IMR-90 (cell line): ENCODE measurements around the gene AFF2. TPM values are rescaled to one million over a fixed set of nuclear protein-coding genes. Genes with fewer than 3 reads are reported as not detected.

Experiments
- ATAC-seq: fragments of 200-7000 bp; cut with Tn5 transposase; 2 replicates; pipeline ENCODE4 v1.9.1; 2020; ENCODE audit warnings: low read depth, mild to moderate bottlenecking, moderate library complexity
- BruUV-seq: library from RNA; stranded (reverse); fragments of 400-500 nt; replicated peaks from 2 replicates; lab custom pipeline; 2021; lab: Mats Ljungman, UMichigan
- CTCF ChIA-PET: fragments of 300-600 bp; formaldehyde crosslinking; extraction: SDS; loops from one replicate; lab custom pipeline; 2021; ENCODE audit warnings: antibody characterized with exemption; lab: Yijun Ruan, JAX
- POLR2A ChIA-PET: fragments of 300-600 bp; sonication (Branson Sonifier 250); formaldehyde crosslinking; loops from one replicate; lab custom pipeline; 2022; ENCODE audit warnings: antibody characterized with exemption; ENCODE audit not compliant: unreplicated experiment; lab: Charles Lee
- DNase-seq: peaks from one replicate; pipeline ENCODE4 v3.0.0; 2013
- H2AFZ ChIP-seq: replicated peaks from 2 replicates; pipeline ENCODE3; 2013; ENCODE audit warnings: low read length, mild to moderate bottlenecking; ENCODE audit not compliant: poor library complexity
- H2AK5ac ChIP-seq: 2 replicates; pipeline ENCODE4 v1.6.1; 2013; ENCODE audit warnings: low read depth, low read length, inconsistent platforms
- H2AK9ac ChIP-seq: replicated peaks from 2 replicates; pipeline ENCODE3; 2013; ENCODE audit warnings: mild to moderate bottlenecking, low read depth, low read length, moderate library complexity; ENCODE audit not compliant: poor library complexity
- H2BK120ac ChIP-seq: 2 replicates; pipeline ENCODE4 v1.6.1; 2013; ENCODE audit warnings: low read depth, low read length, inconsistent platforms
- H2BK15ac ChIP-seq: 3 replicates; pipeline ENCODE4 v1.6.1; 2013; ENCODE audit warnings: low read depth, low read length, inconsistent platforms
- H2BK20ac ChIP-seq: 2 replicates; pipeline ENCODE4 v1.6.1; 2013; ENCODE audit warnings: low read depth, mild to moderate bottlenecking, inconsistent platforms, low read length, moderate library complexity
- H2BK5ac ChIP-seq: 2 replicates; pipeline ENCODE4 v1.6.1; 2013; ENCODE audit warnings: mild to moderate bottlenecking, low read depth, low read length, inconsistent platforms; ENCODE audit not compliant: poor library complexity, severe bottlenecking
- H3K14ac ChIP-seq: replicated peaks from 2 replicates; pipeline ENCODE4 v1.6.1; 2013; ENCODE audit warnings: low read depth, low read length, inconsistent platforms
- H3K18ac ChIP-seq: 2 replicates; pipeline ENCODE4 v1.6.1; 2013; ENCODE audit warnings: low read depth, low read length, control low read depth
- H3K23ac ChIP-seq: 2 replicates; pipeline ENCODE4 v1.6.1; 2013; ENCODE audit warnings: low read depth, low read length, inconsistent platforms
- H3K27ac ChIP-seq: 2 replicates; pipeline ENCODE4 v1.5.1; 2013; ENCODE audit warnings: mild to moderate bottlenecking, control low read depth, low read length; ENCODE audit not compliant: insufficient read depth
- H3K27me3 ChIP-seq: 2 replicates; pipeline ENCODE4 v1.6.1; 2013; ENCODE audit warnings: low read length; ENCODE audit not compliant: control insufficient read depth, insufficient read depth
- H3K36me3 ChIP-seq: 2 replicates; pipeline ENCODE4 v1.6.1; 2013; ENCODE audit warnings: low read length, mixed read lengths; ENCODE audit not compliant: control insufficient read depth, insufficient read depth
- H3K4ac ChIP-seq: 2 replicates; pipeline ENCODE4 v1.6.1; 2013; ENCODE audit warnings: low read depth, low read length, inconsistent platforms
- H3K4me1 ChIP-seq: 2 replicates; pipeline ENCODE4 v1.6.1; 2013; ENCODE audit warnings: low read length, mixed read lengths; ENCODE audit not compliant: control insufficient read depth, insufficient read depth
- H3K4me2 ChIP-seq: 2 replicates; pipeline ENCODE4 v1.6.1; 2013; ENCODE audit warnings: low read depth, mild to moderate bottlenecking, control low read depth, low read length, moderate library complexity
- H3K4me3 ChIP-seq: 2 replicates; pipeline ENCODE4 v1.5.1; 2013; ENCODE audit warnings: low read depth, mild to moderate bottlenecking, control low read depth, low read length, moderate library complexity; ENCODE audit not compliant: insufficient read depth
- H3K56ac ChIP-seq: 2 replicates; pipeline ENCODE4 v1.6.1; 2013; ENCODE audit warnings: low read length, inconsistent platforms; ENCODE audit not compliant: insufficient read depth; ENCODE audit errors: extremely low read depth
- H3K79me1 ChIP-seq, 2 experiments: 2 replicates each; pipeline ENCODE4 v1.6.1; 2013; ENCODE audit warnings: low read length in 2 of 2, inconsistent platforms in 1 of 2, low read depth in 1 of 2
- H3K9ac ChIP-seq: 2 replicates; pipeline ENCODE4 v1.6.1; 2013; ENCODE audit warnings: low read depth, low read length, control low read depth
- H3K9me1 ChIP-seq: 2 replicates; pipeline ENCODE4 v1.6.1; 2013; ENCODE audit warnings: low read length, inconsistent platforms; ENCODE audit not compliant: insufficient read depth
- H3K9me3 ChIP-seq: 2 replicates; pipeline ENCODE4 v1.6.1; 2013; ENCODE audit warnings: low read length; ENCODE audit not compliant: control insufficient read depth, insufficient read depth
- H4K20me1 ChIP-seq: 2 replicates; pipeline ENCODE4 v1.6.1; 2013; ENCODE audit warnings: low read length, inconsistent platforms; ENCODE audit not compliant: insufficient read depth
- H4K5ac ChIP-seq: 2 replicates; pipeline ENCODE4 v1.6.1; 2013; ENCODE audit warnings: mild to moderate bottlenecking, low read depth, low read length, control low read depth
- H4K8ac ChIP-seq, 2 experiments: 2 replicates each; pipeline ENCODE4 v1.6.1; 2013; ENCODE audit warnings: low read depth in 2 of 2, low read length in 2 of 2, control low read depth in 1 of 2, inconsistent platforms in 1 of 2
- H4K91ac ChIP-seq: 2 replicates; pipeline ENCODE4 v1.6.1; 2013; ENCODE audit warnings: low read depth, low read length, inconsistent platforms; ENCODE audit not compliant: insufficient read depth
- BHLHE40 ChIP-seq: fragments of 150-350 bp; IDR thresholded peaks from 2 replicates; pipeline ENCODE4 v1.6.1; 2016; ENCODE audit warnings: mild to moderate bottlenecking, low read depth, low read length
- CHD1 ChIP-seq: IDR thresholded peaks from 2 replicates; pipeline ENCODE4 v1.6.1; 2012; ENCODE audit warnings: low read depth, low read length, improper control_type of control experiment
- CTCF ChIP-seq: conservative IDR thresholded peaks from 2 replicates; pipeline ENCODE4 v1.5.1; 2012; ENCODE audit warnings: mild to moderate bottlenecking, low read depth, low read length, improper control_type of control experiment
- ELK1 ChIP-seq: fragments of 150-350 bp; IDR thresholded peaks from 2 replicates; pipeline ENCODE4 v1.6.1; 2016; ENCODE audit warnings: low read depth, mild to moderate bottlenecking, low read length, moderate library complexity, borderline replicate concordance
- FOS ChIP-seq: fragments of 150-350 bp; IDR thresholded peaks from 2 replicates; pipeline ENCODE4 v1.6.1; 2016; ENCODE audit warnings: low read depth, low read length
- MAFK ChIP-seq: IDR thresholded peaks from 2 replicates; pipeline ENCODE4 v1.6.1; 2012; ENCODE audit warnings: low read depth, low read length, improper control_type of control experiment
- MAZ ChIP-seq: IDR thresholded peaks from 2 replicates; pipeline ENCODE4 v1.6.1; 2012; ENCODE audit warnings: low read depth, mild to moderate bottlenecking, low read length, improper control_type of control experiment, moderate library complexity, borderline replicate concordance
- MXI1 ChIP-seq: IDR thresholded peaks from 2 replicates; pipeline ENCODE4 v1.6.1; 2012; ENCODE audit warnings: low read depth, mild to moderate bottlenecking, low read length, moderate library complexity, borderline replicate concordance
- NFE2L2 ChIP-seq: fragments of 150-350 bp; IDR thresholded peaks from 2 replicates; pipeline ENCODE4 v1.6.1; 2016; ENCODE audit warnings: low read depth, mild to moderate bottlenecking, low read length
- POLR2A ChIP-seq: IDR thresholded peaks from 2 replicates; pipeline ENCODE4 v1.6.1; 2012; ENCODE audit warnings: mild to moderate bottlenecking, low read depth, low read length
- RAD21 ChIP-seq: IDR thresholded peaks from 2 replicates; pipeline ENCODE4 v1.6.1; 2012; ENCODE audit warnings: low read length, improper control_type of control experiment
- RFX5 ChIP-seq: IDR thresholded peaks from 2 replicates; pipeline ENCODE4 v1.8.0; 2012; ENCODE audit warnings: low read depth, mild to moderate bottlenecking, low read length, moderate library complexity
- SMC3 ChIP-seq: fragments of 150-350 bp; IDR thresholded peaks from 2 replicates; pipeline ENCODE4 v1.6.1; 2016; ENCODE audit warnings: low read depth, mild to moderate bottlenecking, antibody characterized with exemption, low read length, moderate library complexity
- USF2 ChIP-seq: fragments of 150-350 bp; IDR thresholded peaks from 2 replicates; pipeline ENCODE4 v1.6.1; 2017; ENCODE audit warnings: mild to moderate bottlenecking, antibody characterized with exemption, low read length, low read depth
- WGBS, 2 experiments: methylation state at CpG; one replicate each; pipeline versions ENCODE4 v1.1.5 to v1.1.7; 2013; ENCODE audit warnings: missing lambda C conversion rate in 2 of 2; ENCODE audit not compliant: insufficient read length in 1 of 2; ENCODE audit errors: extremely low coverage in 2 of 2; 5-methylcytosine and 5-hydroxymethylcytosine counted together
- dilution Hi-C: fragments of 300-500 bp; cut with HindIII; formaldehyde crosslinking; loops from one replicate; pipeline ENCODE4 v1.14.3; 2018; ENCODE audit warnings: low sequenced_read_pairs; ENCODE audit not compliant: unreplicated experiment
- in situ Hi-C: fragments of 300-500 bp; cut with MboI; formaldehyde crosslinking; loops from 3 replicates; pipeline ENCODE4 v1.14.3; 2019; ENCODE audit warnings: low sequenced_read_pairs, inconsistent platforms, mixed read lengths
- intact Hi-C: fragments of 100-400 bp; cut with micrococcal nuclease; formaldehyde crosslinking; loops from 2 replicates; pipeline ENCODE4 v1.10.0; 2022
- polyA plus RNA-seq, 3 experiments: library from polyadenylated mRNA; depleted of rRNA; stranded (reverse); fragments of >200 nt; gene quantifications; 2 replicates each; pipeline ENCODE4 v1.2.3, GENCODE V29; 2012; ENCODE audit warnings: low replicate concordance in 1 of 3
- total RNA-seq: library from RNA; depleted of rRNA; stranded (reverse); fragments of >200 nt; gene quantifications from 2 replicates; pipeline ENCODE4 v1.2.3, GENCODE V29; 2012

AFF2 gene
- total and polyA plus RNA-seq, 2 of the 4 experiments (the other 2 are of a cell fraction) = 0.15 to 0.72 TPM

GRCh38 chrX:149006235-149006634 is 505.8 kb downstream of the AFF2 start:
- no peak overlapping the region for H2BK120ac ChIP-seq
- no peak overlapping the region for H4K8ac ChIP-seq
- no peak overlapping the region for H2AFZ ChIP-seq
- no peak overlapping the region for H3K4me2 ChIP-seq
- H3K18ac ChIP-seq = no peak overlapping the region
- no peak overlapping the region for H3K9ac ChIP-seq
- H3K79me1 ChIP-seq = no peaks in the 10 kb centered on the region
- H4K5ac ChIP-seq = no peak overlapping the region
- no peak overlapping the region for H2BK20ac ChIP-seq
- H3K4me3 ChIP-seq = no peak overlapping the region
- DNase-seq (no peak), ATAC-seq (no peak)
- intact Hi-C loops = no loop called here
- H3K14ac ChIP-seq = no peak overlapping the region
- no peak overlapping the region for H3K23ac ChIP-seq
- H2AK5ac ChIP-seq = no peak overlapping the region
- no peak overlapping the region for H2AK9ac ChIP-seq
- no peaks in the 10 kb centered on the region for H3K4me1 ChIP-seq
- H3K9me3 ChIP-seq = peaks cover 2% of the 10 kb centered on the region; the same call in 1 of the 2 replicates
- CTCF ChIA-PET = no interaction called here
- H4K20me1 ChIP-seq = no peaks in the 10 kb centered on the region
- TF ChIP-seq NFE2L2 (no peak), RFX5 (no peak), CHD1 (no peak), BHLHE40 (no peak), MAZ (no peak), USF2 (no peak), RAD21 (no peak), POLR2A (no peak), CTCF (no peak), ELK1 (no peak), MXI1 (no peak), SMC3 (no peak), MAFK (no peak), FOS (no peak)
- dilution Hi-C loops = no loop called here
- BruUV-seq = no TSS peak
- no peaks in the 10 kb centered on the region for H3K36me3 ChIP-seq
- no CpG with 5 or more reads among the region's 3 CpGs for WGBS, 2 experiments
- in situ Hi-C loops = no loop called here
- H3K56ac ChIP-seq = no peak overlapping the region
- H2BK5ac ChIP-seq = no peak overlapping the region
- no peaks in the 10 kb centered on the region for H3K9me1 ChIP-seq
- H3K27me3 ChIP-seq = no peaks in the 10 kb centered on the region
- no peak overlapping the region for H4K91ac ChIP-seq
- POLR2A ChIA-PET = no interaction called here
- H2BK15ac ChIP-seq = no peak overlapping the region
- no peak overlapping the region for H3K4ac ChIP-seq
- no peak overlapping the region for H3K27ac ChIP-seq
